Stimulated activated CD4-positive, alpha-beta T cell treated with anti-CD3 and anti-CD28 coated beads, Interleukin-1b, Interleukin-23, amount 100 ng/mL, for 24 hours (primary cell): ENCODE measurements around the gene ERMP1.

Experiments used
- DNase-seq, 4 experiments: peaks; one replicate each; pipeline ENCODE4 v3.0.0-alpha.2; 2020; ENCODE audit warnings: low read depth in 4 of 4, low spot score in 1 of 4

ERMP1 gene

DNA sequence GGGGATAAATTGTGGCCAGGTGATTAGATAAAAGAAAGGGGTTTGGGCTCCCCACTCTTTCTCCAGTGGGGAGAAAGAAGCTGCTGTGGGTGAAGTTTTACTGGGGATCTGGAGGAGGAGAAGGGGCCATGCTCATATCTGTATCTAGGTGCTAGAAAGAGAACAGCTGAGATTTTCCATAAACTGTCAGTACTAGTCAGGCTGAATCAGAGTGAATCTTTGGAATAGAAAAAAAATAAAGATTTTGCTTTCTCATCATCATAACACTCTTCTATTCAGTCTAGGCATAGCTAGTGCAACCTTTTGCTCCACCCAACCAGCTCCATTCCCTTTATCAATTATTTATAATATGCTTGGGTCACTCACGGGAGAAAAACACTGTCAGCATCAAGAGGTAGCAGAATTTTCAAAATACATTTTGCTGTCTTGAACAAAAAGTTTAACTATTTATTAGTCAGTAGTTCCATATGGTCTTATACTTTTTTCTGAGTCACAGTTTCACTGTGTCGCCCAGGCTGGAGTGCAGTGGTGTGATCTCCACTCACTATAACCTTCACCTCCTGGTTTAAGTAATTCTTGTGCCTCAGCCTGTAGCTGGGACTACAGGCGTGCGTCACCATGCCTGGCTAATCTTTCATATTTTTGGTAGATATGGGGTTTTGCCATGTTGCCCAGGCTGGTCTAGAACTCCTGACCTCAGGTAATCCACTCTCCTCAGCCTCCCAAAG lies 21.3 kb upstream of the ERMP1 start:
- no peak for DNase-seq

DNA sequence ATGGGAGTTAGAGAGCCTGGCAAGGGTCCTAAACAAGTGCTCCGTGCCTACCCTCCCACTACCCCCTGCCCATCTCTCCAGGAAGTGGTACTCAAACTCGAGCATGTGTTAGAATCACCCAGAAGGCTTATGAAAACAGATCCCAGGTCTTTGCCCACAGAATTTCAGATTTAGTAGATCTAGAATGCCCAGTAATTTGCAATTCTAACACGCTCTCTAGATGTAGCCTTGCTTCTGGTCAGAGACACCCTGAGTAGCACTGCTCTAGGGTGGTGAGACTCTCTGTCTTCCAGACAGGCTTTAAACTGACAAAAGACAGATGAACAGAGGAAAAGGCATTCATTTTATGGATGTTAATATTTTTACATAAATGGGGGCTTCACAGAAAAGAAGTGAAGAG lies 20.7 kb upstream of the ERMP1 start:
- no peak for DNase-seq

DNA sequence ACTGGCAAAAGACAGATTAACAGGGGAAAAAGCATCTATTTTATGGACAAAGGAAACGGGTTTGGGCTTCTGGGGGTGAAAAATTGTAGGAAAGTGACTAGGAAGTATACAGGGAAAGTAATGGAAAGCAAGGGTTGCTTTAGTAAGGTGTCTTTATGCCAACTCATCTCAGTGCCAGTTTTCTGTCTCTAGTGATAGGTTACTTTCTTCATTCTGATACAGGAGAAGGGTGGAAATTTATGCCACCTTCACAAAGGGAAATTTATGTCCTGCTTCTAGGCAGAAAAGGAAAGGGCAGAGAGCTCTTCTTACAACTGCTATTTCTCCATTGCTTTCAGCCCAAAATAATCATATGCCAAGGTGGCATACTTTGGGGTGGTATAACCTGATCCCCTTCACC lies 20.1 kb upstream of the ERMP1 start:
- DNase-seq, result no peak

DNA sequence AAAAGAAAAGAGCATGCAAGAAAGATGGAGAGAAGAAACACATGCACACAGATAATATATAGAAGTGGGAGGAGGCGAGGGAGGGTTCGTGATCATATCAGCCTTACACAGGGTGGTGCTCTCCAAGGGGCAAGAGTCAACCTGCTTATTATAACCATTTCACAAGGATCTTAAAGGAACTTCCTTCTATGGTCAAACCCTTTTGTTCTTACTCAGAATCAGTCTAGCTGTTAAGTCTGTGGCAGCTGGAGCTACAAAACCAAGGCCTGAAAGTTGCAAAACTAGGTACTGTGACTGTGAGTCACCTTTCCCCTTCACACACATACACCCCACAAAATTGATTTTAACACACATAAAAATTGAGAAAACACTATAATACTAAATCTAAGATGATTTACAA lies 18.5 kb upstream of the ERMP1 start:
- DNase-seq, result no peak

DNA sequence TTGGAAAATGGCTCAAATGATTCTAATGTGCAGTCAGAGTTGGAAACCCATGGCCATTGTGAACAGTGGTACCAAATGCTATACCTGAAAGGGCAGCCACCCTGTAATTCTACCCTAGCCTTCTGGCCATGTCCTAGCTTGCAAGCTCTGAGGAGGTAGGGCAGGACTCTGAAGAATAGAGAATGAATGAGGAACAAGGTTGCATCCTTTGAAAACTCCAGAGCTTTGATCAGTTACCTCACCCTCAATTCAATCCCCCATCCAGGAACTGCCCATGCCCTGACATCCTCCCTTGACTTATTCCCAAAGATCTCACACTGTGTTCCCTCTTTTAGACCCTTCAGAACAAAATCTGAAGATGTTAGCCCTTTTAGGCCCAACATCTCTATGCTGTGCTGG lies 17.8 kb upstream of the ERMP1 start:
- DNase-seq, result no peak

DNA sequence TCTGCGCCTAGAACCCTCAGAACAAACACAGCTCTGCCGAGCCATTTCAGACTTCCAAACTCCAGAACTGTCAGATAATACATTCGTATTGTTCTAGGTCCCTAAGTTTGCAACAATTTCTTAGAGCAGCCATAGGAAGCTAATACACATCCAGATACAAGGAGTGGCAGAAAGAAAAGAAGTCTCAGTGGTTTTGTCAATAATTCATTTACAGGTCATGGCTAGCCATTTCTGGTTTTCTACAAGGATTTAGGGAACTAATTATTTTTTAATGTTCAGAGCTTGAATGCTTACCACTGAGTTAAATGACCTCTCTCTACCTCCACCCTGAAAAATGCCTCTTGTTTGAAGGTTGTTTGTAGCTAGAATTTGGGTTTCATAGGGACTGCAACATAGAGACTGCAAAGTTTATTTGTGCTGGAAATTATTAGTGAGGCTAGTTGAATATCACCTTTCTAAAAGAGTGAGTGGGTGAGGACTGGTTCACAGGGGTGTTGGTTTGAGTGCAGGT lies 15.5 kb upstream of the ERMP1 start:
- DNase-seq, result no peak

DNA sequence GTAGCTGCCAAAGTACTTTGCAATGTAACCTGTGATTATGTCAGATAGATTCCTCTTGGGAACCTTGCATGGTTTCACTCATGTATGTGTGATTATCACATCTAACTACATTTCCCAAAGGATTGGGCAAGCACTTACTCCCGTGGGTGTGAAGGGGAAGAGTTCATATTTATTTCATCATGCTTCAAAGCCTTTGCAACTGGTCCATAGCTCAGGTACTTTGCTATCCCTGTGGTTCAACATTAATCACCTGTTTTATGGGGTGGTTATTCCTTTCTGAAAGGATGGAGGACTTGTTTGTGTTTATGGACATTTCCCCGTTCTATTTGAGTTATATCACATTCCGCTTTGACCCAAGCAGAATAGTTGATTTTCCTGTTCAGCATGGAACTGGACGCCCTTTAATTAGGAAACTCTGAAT lies 13.6 kb upstream of the ERMP1 start:
- DNase-seq, result no peak

DNA sequence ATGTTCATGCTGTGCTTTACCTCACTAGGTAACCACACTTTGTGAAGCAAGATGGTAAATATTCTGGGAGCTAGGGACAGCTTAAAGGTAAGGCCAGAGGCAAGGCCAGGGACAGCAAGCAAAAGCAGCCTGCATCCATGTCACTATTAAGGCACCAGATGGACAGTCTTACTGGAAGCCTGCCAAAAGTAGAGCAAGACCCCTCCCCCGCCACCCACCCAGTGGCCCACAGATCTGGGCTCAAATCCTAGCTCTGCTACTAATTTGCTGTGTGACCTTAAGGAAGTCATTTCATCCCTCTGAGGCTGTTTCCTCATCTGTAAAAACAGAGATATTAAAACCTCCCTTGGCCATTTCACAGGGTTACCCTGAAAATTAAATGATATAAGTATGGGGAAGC lies 13.2 kb upstream of the ERMP1 start:
- DNase-seq, result no peak

GRCh38 chr9:5845157-5845531 lies 12.2 kb upstream of the ERMP1 start:
- no peak for DNase-seq

GRCh38 chr9:5843794-5844471 lies 11.0 kb upstream of the ERMP1 start:
- no peak for DNase-seq

DNA sequence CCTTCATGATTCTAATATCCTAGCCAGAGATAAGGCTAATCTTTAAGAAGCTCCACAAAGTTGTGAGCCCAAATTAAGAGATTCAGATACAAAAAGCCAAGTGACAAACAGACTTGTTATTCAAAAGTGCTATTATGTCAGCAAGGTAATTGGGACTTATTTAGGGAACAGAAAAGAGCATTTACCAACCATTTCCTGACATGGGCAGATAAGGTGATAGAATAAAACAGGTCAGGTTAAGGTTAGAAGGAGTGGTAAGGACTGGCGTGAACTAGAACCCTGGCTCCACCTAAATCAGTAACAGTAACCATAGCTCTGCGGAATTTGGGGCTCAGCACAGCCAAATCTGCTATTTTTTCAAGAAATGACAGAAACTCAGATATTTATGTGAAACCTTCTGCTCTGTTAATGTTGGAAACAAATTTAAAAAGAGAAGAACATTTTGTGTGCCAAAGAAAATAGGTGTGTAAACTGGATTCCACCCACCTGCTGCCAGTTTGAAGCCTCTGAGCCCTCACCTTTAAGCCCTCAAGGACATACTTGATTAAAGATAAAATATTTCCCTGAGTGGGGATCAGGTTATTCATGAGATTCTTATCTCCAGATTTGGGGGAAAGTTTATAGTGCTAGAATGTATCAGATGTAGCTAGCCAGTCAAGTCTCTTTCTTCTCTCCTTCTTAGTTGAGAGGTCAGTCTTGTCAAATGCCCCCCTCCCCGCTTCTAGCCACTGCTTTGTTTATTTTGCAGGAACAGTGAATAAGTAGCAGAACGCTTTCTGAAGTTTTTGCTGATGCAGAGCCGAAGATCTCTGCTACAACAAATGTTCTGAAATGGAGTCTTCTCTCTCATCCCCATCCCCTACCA lies 10.2 kb upstream of the ERMP1 start:
- DNase-seq, result no peak

- DNase-seq, result peak in 2 of 4 experiments; percentile 22 to 32
Measured at GRCh38 chr9:5841771-5842573, 9.1 kb upstream of the ERMP1 start.

GRCh38 chr9:5840788-5841187 lies 7.9 kb upstream of the ERMP1 start:
- DNase-seq, result no peak

DNA sequence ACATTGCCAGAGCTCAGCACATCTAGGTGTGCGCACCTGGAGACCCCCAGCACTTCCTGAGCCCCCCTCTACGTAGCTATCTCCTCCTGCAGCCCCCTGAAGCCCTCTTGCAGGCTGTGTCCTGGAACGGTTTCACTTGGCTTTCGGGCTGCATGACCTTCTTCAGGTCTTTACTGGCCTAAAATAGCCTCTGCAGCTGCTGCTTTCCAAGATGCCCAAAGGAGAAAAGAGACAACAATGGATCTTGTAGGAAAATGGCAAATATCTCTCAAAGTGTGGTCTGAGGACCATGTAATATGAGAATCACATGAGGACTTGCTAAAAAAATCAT lies 6.6 kb upstream of the ERMP1 start:
- no peak for DNase-seq

DNA sequence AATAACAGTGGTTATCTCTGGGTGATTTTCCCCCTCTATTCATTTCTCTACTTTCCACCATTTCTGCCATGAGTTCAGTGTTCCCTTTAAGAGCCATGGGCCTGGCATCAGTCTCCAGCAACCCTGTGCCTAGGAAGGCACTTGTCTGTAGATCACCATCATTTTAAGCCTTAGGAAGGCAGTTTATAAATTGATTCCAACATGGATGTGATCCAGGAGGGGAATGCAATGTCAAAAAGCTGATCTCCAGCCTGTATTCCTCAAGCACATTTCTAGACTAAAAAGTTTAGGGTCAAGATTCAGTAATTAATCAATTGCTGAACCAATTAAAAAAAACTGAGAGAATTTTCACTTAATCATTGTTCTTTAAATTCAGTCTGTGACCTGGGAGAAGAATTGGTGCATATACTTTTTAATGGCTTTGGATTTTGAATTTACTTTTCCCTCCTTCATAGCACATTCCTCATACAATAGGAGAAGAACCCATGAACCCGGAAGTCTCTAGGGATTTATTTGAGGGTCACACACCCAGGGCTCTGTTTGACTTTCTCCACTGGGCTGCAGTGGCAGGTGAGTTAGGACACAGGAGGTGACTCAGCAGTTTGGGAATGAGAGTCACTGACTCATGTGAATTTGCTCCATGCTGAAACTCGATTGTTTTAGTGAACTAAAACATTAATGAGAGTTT lies 6.1 kb upstream of the ERMP1 start:
- DNase-seq, result no peak

DNA sequence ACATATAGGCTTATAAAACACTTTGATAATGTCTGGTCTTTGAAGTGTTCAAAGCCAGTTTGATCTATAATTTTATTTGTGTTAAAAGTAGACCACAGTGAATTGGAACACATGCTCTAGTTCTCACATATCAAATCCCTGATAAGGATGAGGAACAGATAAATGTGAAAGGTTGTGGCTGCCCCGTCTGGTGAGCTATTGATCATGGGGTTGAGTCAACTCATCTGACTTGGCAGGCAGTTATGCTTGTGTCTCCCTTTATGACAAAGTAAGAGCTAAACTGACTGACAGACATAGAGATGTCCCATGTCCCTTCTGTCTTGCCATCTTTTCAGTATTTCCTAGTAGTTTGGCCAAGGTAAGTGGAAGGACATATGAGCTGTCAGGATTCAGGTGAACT lies 2.9 kb upstream of the ERMP1 start:
- DNase-seq, result no peak

- DNase-seq, result no peak
Measured at GRCh38 chr9:5834214-5834613, 1.3 kb upstream of the ERMP1 start.

- DNase-seq, result no peak
Measured at GRCh38 chr9:5832071-5832537, 813 bp downstream of the ERMP1 start.

- no peak for DNase-seq
Measured at GRCh38 chr9:5825895-5826622, 6.9 kb downstream of the ERMP1 start.

DNA sequence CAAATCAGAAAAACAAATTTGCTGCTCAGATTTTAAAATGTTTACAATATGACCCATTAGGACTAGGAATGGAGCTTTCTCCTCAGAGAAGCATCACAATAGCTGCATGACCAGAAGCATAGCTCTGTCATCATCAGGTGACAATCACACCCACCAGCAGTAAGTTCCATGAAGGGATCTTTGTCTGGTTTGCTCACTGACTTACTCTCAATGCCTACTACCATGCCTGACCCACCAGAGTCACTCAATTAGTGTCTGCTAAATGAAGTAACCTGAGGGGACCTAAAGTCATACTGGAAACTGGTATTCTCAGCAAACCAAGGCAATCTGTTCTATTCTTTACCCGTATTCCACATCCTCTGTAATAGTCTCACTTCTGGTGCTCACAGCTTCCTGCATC lies 7.7 kb downstream of the ERMP1 start:
- DNase-seq, result no peak
